Progenitor cell of endocrine pancreas (in vitro differentiated cells): ENCODE results near the gene CYYR1. TPM values are rescaled to one million over a fixed set of nuclear protein-coding genes. Genes with fewer than 3 reads are reported as not detected.

Experiments used
- DNase-seq: peaks from one replicate; pipeline ENCODE4 v3.0.0; 2021; ENCODE audit warnings: low spot score; ENCODE audit not compliant: unreplicated experiment
- H3K27ac Mint-ChIP-seq: 2 replicates; pipeline ENCODE4 v1.8.0; 2021; ENCODE audit warnings: mild to moderate bottlenecking, moderate library complexity, mixed read lengths
- H3K27me3 Mint-ChIP-seq: 2 replicates; pipeline ENCODE4 v1.8.0; 2021; ENCODE audit warnings: mixed read lengths
- H3K36me3 Mint-ChIP-seq: 2 replicates; pipeline ENCODE4 v1.8.0; 2022; ENCODE audit warnings: mixed read lengths; ENCODE audit not compliant: insufficient read depth
- H3K4me1 Mint-ChIP-seq: 2 replicates; pipeline ENCODE4 v1.8.0; 2021; ENCODE audit warnings: low read depth, mixed read lengths
- H3K4me3 Mint-ChIP-seq: 2 replicates; pipeline ENCODE4 v1.8.0; 2021; ENCODE audit warnings: low read depth, mild to moderate bottlenecking, moderate library complexity, mixed read lengths
- H3K9me3 Mint-ChIP-seq: 2 replicates; pipeline ENCODE4 v1.8.0; 2021; ENCODE audit warnings: low read depth, mixed read lengths
- CTCF ChIP-seq: fragments of 200-600 bp; sonication (generic); IDR thresholded peaks from one replicate; pipeline ENCODE4 v1.5.0; 2021; ENCODE audit warnings: antibody characterized with exemption, mild to moderate bottlenecking; ENCODE audit not compliant: unreplicated experiment
- total RNA-seq: library from RNA; stranded (reverse); gene quantifications from 2 replicates; pipeline ENCODE4 v1.2.1, GENCODE V29; 2021

Gene CYYR1
- total RNA-seq, 1 donor from 2014 or later = 25.8 TPM

DNA sequence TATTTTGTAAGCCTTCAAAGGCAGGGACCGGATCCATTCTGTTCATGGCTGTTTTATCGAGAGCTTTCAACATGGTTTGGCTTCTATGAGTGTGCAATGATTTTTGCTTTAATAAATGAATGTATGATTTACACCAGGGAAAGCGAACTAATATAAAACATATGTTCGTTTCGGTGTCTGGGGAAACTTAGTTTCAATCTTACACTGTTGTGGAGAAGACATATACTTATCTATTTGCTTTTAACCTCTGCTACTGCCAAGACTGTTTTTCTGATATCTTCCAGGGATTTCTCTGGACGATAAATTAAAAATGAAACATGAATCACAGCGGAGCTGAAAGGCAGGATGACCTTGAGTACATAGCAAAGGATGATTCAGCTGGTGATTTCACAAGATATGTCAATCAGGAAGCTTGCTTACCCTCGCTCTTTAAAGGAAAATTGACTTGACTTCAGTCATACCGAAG is 14.7 kb upstream of the CYYR1 start:
- H3K27me3 Mint-ChIP-seq = no peaks in the 10 kb centered on the region
- H3K27ac Mint-ChIP-seq = no peak overlapping the region
- H3K9me3 Mint-ChIP-seq = peaks cover under 1% of the 10 kb centered on the region
- H3K4me3 Mint-ChIP-seq = no peak overlapping the region
- H3K4me1 Mint-ChIP-seq = no peaks in the 10 kb centered on the region
- no peak for DNase-seq
- TF ChIP-seq CTCF = no peak
- H3K36me3 Mint-ChIP-seq = no peaks in the 10 kb centered on the region

DNA sequence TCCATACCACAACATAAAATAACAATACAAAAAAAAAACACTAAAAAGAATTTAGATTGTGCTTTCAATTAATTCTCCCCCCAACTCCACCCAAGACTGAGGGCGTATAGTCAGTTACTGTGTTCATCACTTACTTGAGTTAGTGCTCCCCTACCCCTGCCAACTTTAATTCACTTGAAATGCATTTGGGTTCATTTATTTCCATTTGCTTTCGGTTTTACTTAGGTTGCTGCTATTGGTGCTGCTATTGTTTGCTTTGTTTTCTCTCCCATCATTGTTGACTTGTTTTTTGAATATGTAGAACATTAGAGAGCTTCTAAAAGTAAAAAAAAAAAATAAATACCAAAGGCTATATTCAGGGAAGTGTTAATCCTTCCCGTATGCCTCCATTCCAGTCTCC is 10.7 kb upstream of the CYYR1 start:
- no peak for DNase-seq
- Mint-ChIP-seq H3K9me3 (peaks cover 22% of the 10 kb centered on the region), H3K27ac (no peak overlapping the region), H3K27me3 (no peaks in the 10 kb centered on the region), H3K36me3 (no peaks in the 10 kb centered on the region), H3K4me3 (no peak overlapping the region), H3K4me1 (no peaks in the 10 kb centered on the region)
- no peak for TF ChIP-seq CTCF

GRCh38 chr21:26581818-26582217 is 8.7 kb upstream of the CYYR1 start:
- no peak overlapping the region for H3K4me3 Mint-ChIP-seq
- no peaks in the 10 kb centered on the region for H3K36me3 Mint-ChIP-seq
- H3K27ac Mint-ChIP-seq = no peak overlapping the region
- H3K9me3 Mint-ChIP-seq = peaks cover 22% of the 10 kb centered on the region
- H3K4me1 Mint-ChIP-seq = no peaks in the 10 kb centered on the region
- H3K27me3 Mint-ChIP-seq = no peaks in the 10 kb centered on the region
- DNase-seq = no peak
- no peak for TF ChIP-seq CTCF

DNA sequence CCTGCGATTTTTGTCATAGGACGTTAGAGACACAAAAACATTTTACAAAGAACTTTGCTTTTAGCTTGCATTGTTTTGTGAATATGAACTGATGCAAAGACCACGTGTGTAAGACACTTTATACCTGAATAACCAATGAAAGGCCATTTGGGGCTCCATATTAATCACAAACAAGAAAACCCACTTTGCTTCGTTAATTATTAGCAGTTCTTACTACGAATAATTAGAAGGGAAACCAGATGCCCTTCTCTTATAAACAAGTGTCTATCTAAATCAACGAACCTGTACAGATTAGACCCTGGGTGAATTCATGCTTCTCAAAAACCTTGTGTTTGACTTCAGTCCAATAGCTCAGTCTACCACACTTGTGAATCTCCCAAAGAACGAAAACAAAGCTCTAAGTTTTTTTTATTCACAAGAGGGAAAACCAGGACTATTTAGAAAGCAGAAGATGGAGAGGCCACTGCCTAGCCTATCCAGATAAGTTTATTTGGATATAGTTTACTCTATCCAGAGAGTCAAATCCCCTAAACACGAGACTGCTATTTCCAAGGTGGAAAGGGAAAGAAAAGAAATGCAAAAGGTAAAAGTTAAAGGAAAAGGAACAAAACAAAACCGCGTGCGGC is 897 bp downstream of the CYYR1 start:
- H3K27ac Mint-ChIP-seq = peak overlapping the region; percentile 99
- no peaks in the 10 kb centered on the region for H3K27me3 Mint-ChIP-seq
- H3K4me3 Mint-ChIP-seq = peak overlapping the region; percentile 98
- peaks cover 8% of the 10 kb centered on the region for H3K4me1 Mint-ChIP-seq
- DNase-seq = no peak
- no peak for TF ChIP-seq CTCF
- peaks cover 22% of the 10 kb centered on the region for H3K9me3 Mint-ChIP-seq
- peaks cover 10% of the 10 kb centered on the region for H3K36me3 Mint-ChIP-seq

DNA sequence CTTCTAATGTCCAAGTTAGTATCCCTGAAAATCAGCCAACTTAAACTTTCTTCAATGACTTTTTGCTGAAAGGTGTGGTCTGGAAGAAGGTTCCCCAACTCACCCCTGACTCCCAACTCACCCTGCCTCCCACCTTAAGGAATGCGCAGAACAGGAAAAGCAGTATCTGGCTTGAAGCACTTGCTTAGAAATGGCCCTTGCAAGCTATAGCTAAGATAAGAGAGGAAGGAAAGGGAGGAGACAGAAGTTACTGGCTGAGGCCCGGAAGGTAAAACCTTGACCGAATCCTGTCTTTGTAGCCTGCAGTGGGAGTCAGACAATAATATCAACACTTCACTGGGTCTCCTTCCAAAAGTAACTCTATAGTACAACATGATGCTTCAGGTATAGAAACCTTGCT is 2.9 kb downstream of the CYYR1 start:
- no peak for DNase-seq
- peaks cover 14% of the 10 kb centered on the region for H3K36me3 Mint-ChIP-seq
- H3K4me1 Mint-ChIP-seq = peaks cover 8% of the 10 kb centered on the region
- TF ChIP-seq CTCF = no peak
- H3K9me3 Mint-ChIP-seq = peaks cover 18% of the 10 kb centered on the region
- H3K27ac Mint-ChIP-seq = no peak overlapping the region
- no peaks in the 10 kb centered on the region for H3K27me3 Mint-ChIP-seq
- no peak overlapping the region for H3K4me3 Mint-ChIP-seq
